Activated T-helper 1 cell treated with anti-CD3 and anti-CD28 coated beads, Interleukin-12 subunit alpha, Interleukin-12 subunit beta, Interleukin-2, Interleukin-4 antibody, amounts not matched to agents 30 ng/mL and 10 ng/mL and 1 ng/mL, durations not matched to agents 14 hours and 24 hours and 36 hours (primary cell): ENCODE measurements around the gene TECPR1. TPM values are rescaled to one million over a fixed set of nuclear protein-coding genes. Genes with fewer than 3 reads are reported as not detected.

Source experiments
- DNase-seq: peaks from one replicate; pipeline ENCODE4 v3.0.0; 2021; ENCODE audit warnings: low spot score
- H3K27ac Mint-ChIP-seq: one replicate; pipeline ENCODE4 v1.8.0; 2021; ENCODE audit warnings: mild to moderate bottlenecking, mixed read lengths
- H3K27me3 Mint-ChIP-seq: one replicate; pipeline ENCODE4 v1.8.0; 2022; ENCODE audit warnings: mild to moderate bottlenecking, moderate library complexity, mixed read lengths; ENCODE audit not compliant: insufficient read depth
- H3K36me3 Mint-ChIP-seq: one replicate; pipeline ENCODE4 v1.8.0; 2021; ENCODE audit warnings: low read depth, mixed read lengths
- H3K4me1 Mint-ChIP-seq: one replicate; pipeline ENCODE4 v1.8.0; 2021; ENCODE audit warnings: low read depth, mixed read lengths
- H3K4me3 Mint-ChIP-seq: one replicate; pipeline ENCODE4 v1.8.0; 2021; ENCODE audit warnings: mild to moderate bottlenecking, moderate library complexity, mixed read lengths
- H3K9me3 Mint-ChIP-seq: one replicate; pipeline ENCODE4 v1.8.0; 2021; ENCODE audit warnings: mixed read lengths
- intact Hi-C: fragments of 100-400 bp; cut with micrococcal nuclease; formaldehyde crosslinking; loops from one replicate; pipeline ENCODE4 v1.15.1; 2024
- total RNA-seq: library from RNA; stranded (reverse); gene quantifications from 2 replicates; pipeline ENCODE4 v1.2.3, GENCODE V29; 2022

The TECPR1 gene
- total RNA-seq, 1 donor from 2014 or later = 49.1 TPM

DNA sequence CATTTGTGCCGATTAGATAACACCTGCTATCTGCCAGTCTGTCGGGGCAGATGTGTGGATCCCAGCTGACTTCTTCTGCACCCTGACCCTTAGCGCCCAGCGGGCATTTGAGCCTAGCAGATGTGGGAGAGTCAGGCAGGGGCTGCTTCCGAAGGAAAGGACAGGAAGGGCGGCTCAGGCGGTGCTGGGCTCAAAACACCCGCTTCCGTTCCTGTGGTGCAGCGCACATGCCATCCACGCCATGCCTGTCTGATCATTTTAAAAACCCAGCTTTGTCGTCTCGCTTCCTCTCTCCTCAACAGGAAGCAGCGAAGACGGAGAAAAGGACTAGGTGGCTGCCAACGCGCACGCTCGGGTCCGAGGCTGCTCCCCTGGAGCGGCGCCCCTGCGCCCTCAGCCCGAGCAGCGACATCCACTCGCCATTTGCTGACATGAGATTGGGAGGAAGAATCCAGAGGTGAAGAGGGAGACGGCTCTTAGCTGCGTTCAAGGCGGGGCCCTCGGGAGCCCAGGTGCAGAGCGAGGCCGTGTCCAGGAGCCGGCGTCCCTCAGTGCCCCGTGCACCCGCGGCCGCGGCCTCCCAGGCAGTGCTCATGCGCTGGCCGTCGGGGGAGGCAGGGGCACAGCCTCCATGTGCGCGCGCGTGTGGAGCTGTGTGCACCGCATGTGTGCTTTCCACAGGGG lies 46.7 kb downstream of the TECPR1 start:
- Mint-ChIP-seq H3K4me1 (peaks cover 34% of the 10 kb centered on the region), H3K4me3 (no peak overlapping the region), H3K36me3 (peaks cover 23% of the 10 kb centered on the region), H3K27ac (no peak overlapping the region), H3K27me3 (no peaks in the 10 kb centered on the region), H3K9me3 (no peaks in the 10 kb centered on the region)
- intact Hi-C loops = no loop called here
- DNase-seq = no peak

DNA sequence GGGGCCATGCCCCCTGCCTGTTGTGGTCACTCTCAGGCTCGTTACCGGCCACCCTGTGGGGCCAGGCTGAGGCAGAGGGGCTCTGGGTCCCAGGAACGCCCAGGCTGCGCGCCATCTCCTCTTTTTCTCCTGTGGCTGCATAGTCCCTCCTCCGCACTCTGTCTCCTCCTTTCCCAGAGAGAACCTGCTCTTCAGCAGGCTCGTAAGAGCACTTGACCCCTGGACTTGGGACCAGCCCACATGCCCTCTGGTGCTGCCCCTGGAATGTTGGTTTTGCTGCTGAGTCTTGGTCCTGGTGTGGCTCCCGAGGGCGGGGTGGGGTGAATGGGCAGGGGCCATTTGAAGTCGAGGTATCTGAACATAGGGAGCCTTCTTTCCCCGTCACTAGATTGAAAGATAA lies 47.4 kb downstream of the TECPR1 start:
- H3K4me3 Mint-ChIP-seq = no peak overlapping the region
- no peak overlapping the region for H3K27ac Mint-ChIP-seq
- DNase-seq = no peak
- H3K4me1 Mint-ChIP-seq = peaks cover 38% of the 10 kb centered on the region
- H3K27me3 Mint-ChIP-seq = no peaks in the 10 kb centered on the region
- intact Hi-C loops = loop anchor here (5.0 kb wide), 1 partner anchor 232 kb away; no protein-coding TSS in a partner anchor
- no peaks in the 10 kb centered on the region for H3K9me3 Mint-ChIP-seq
- peaks cover 27% of the 10 kb centered on the region for H3K36me3 Mint-ChIP-seq

DNA sequence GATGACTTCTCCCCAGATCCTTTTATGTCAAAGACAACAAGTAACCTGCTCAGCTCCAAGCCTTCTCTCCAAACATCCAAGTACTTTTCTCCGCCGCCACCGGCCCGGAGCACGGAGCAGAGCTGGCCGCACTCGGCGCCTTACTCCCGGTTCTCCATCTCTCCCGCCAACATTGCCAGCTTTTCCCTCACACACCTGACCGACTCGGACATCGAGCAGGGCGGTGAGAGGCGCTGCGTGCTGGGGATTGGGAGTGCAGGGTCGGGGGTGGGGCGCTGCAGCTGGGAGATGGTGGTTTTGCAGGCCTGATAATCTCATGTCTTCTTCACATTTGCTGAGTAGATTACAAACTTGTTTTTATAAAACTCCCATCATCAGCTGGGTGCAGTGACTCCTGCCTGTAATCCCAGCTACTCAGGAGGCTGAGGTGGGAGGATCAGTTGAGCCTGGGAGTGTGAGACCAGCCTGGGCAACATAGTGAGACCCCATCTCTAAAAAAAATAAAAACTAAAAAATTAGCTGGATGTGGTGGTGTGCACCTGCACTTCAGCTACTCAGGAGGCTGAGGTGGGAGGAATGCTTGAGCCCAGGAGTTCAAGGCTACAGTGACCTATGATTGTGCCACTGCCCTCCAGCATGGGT lies 47.9 kb downstream of the TECPR1 start:
- Mint-ChIP-seq H3K9me3 (peaks cover 3% of the 10 kb centered on the region), H3K36me3 (peaks cover 27% of the 10 kb centered on the region), H3K27me3 (no peaks in the 10 kb centered on the region), H3K4me1 (peaks cover 38% of the 10 kb centered on the region), H3K27ac (no peak overlapping the region), H3K4me3 (no peak overlapping the region)
- DNase-seq = no peak
- intact Hi-C loops = loop anchor here (2.0 to 5.0 kb wide), 3 partner anchors 71 to 232 kb away; partner anchors contain the start of gene BRI3

- Mint-ChIP-seq H3K4me1 (peaks cover 38% of the 10 kb centered on the region), H3K27ac (no peak overlapping the region), H3K9me3 (peaks cover 4% of the 10 kb centered on the region), H3K4me3 (no peak overlapping the region), H3K36me3 (peaks cover 27% of the 10 kb centered on the region), H3K27me3 (no peaks in the 10 kb centered on the region)
- intact Hi-C loops = loop anchor here (2.0 to 5.0 kb wide), 3 partner anchors 71 to 231 kb away; partner anchors contain the start of gene BRI3
- no peak for DNase-seq
These were observed 48.6 kb downstream of the TECPR1 start for GRCh38 chr7:98203261-98203963.

DNA sequence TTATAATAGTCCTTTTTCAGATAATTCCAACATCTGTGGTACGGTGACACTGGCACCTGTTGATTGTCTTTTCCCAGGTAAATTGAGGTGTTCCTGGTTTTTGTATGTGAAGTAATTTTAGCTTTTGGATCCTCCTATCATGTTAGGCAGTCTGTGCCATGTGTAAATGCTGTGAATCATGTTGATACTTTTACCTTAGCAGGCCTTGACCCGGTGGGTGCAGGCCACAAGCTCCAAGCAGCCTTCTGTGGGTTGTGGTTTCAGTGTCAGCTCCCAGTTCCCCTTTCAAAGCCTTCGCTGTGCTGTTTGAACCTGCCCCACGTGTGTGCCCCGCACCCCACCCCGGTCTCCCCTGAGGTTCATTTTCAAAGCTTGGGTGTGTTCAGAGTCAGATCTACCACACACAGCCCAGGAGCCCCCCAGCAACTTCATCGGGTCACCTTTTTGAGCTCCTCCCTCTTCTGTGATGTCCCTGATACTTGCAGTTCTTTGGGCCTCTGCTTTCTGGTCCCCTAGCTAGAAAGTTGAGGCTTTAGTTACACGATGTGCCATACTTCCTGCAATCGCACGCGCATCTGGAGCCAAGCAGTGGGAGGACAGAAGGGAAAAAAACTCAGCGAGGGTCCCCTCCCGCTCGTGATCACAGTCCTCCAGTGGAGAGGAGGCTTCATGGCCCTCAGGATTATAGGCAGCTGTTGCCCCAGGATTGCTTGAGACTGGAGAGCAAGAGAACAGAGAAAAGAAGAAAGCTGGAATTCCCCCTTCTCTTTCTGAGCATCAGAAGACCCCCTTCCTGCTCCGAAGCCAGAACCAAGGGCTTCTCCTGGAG lies 49.5 kb downstream of the TECPR1 start:
- H3K27ac Mint-ChIP-seq = peak overlapping the region; percentile 32
- H3K4me1 Mint-ChIP-seq = peaks cover 38% of the 10 kb centered on the region
- H3K4me3 Mint-ChIP-seq = peak overlapping the region; percentile 56
- DNase-seq = peak; percentile 61
- intact Hi-C loops = loop anchor here (1.0 to 5.0 kb wide), 4 partner anchors 49 to 230 kb away; partner anchors contain the start of gene BRI3
- H3K36me3 Mint-ChIP-seq = peaks cover 27% of the 10 kb centered on the region
- no peaks in the 10 kb centered on the region for H3K27me3 Mint-ChIP-seq
- peaks cover 4% of the 10 kb centered on the region for H3K9me3 Mint-ChIP-seq

DNA sequence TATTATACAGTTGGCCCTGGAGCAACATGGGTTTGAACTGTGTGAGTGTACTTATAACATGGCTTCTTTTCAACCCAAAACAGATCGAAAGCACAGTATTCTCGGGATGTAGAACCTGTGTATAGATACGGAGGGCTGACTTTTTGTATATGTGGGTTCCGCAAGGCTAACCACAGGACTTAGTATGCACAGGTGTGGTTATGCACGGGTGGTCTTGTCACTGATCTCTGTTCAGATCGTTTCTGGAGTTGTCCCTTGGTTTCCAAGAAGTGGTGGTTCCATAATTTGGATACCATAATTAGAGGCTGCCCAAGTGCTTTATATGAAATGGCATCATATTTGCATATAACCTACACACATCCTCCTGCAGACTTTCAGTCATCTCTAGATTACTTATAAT lies 51.7 kb downstream of the TECPR1 start:
- Mint-ChIP-seq H3K36me3 (peaks cover 19% of the 10 kb centered on the region), H3K27me3 (no peaks in the 10 kb centered on the region), H3K4me3 (no peak overlapping the region), H3K27ac (peak overlapping the region; percentile 2), H3K9me3 (peaks cover 4% of the 10 kb centered on the region), H3K4me1 (peaks cover 38% of the 10 kb centered on the region)
- intact Hi-C loops = loop anchor here (5.0 kb wide), 1 partner anchor 228 kb away; no protein-coding TSS in a partner anchor
- no peak for DNase-seq

GRCh38 chr7:98199131-98199530 lies 52.9 kb downstream of the TECPR1 start:
- Mint-ChIP-seq H3K4me1 (peaks cover 38% of the 10 kb centered on the region), H3K4me3 (no peak overlapping the region), H3K27ac (no peak overlapping the region), H3K36me3 (peaks cover 13% of the 10 kb centered on the region), H3K9me3 (peaks cover 4% of the 10 kb centered on the region), H3K27me3 (no peaks in the 10 kb centered on the region)
- DNase-seq = no peak
- intact Hi-C loops = no loop called here

GRCh38 chr7:98196706-98197605 lies 55.1 kb downstream of the TECPR1 start:
- peaks cover 21% of the 10 kb centered on the region for H3K4me1 Mint-ChIP-seq
- DNase-seq = no peak
- H3K36me3 Mint-ChIP-seq = peaks cover 5% of the 10 kb centered on the region
- H3K27ac Mint-ChIP-seq = no peak overlapping the region
- H3K9me3 Mint-ChIP-seq = peaks cover 4% of the 10 kb centered on the region
- H3K27me3 Mint-ChIP-seq = no peaks in the 10 kb centered on the region
- intact Hi-C loops = no loop called here
- no peak overlapping the region for H3K4me3 Mint-ChIP-seq

- Mint-ChIP-seq H3K4me1 (peaks cover under 1% of the 10 kb centered on the region), H3K27me3 (no peaks in the 10 kb centered on the region), H3K4me3 (no peak overlapping the region), H3K9me3 (peaks cover 4% of the 10 kb centered on the region), H3K36me3 (peaks cover 2% of the 10 kb centered on the region), H3K27ac (no peak overlapping the region)
- intact Hi-C loops = no loop called here
- no peak for DNase-seq
These were observed 57.2 kb downstream of the TECPR1 start for GRCh38 chr7:98194672-98195457.

DNA sequence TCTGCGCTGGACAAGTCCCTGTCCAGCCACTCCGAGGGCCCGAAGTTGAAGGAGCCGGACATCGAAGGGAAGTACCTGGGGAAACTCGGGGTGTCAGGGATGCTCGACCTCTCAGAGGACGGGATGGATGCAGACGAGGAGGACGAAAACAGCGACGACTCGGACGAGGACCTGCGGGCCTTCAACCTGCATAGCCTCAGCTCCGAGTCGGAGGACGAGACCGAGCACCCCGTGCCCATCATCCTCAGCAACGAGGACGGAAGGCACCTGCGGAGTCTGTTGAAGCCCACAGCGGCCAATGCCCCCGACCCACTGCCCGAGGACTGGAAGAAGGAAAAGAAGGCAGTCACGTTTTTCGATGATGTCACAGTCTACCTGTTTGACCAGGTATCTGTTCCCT lies 57.8 kb downstream of the TECPR1 start:
- H3K27ac Mint-ChIP-seq = no peak overlapping the region
- H3K9me3 Mint-ChIP-seq = peaks cover 2% of the 10 kb centered on the region
- no peak for DNase-seq
- H3K4me3 Mint-ChIP-seq = no peak overlapping the region
- intact Hi-C loops = no loop called here
- H3K27me3 Mint-ChIP-seq = no peaks in the 10 kb centered on the region
- no peaks in the 10 kb centered on the region for H3K4me1 Mint-ChIP-seq
- peaks cover 5% of the 10 kb centered on the region for H3K36me3 Mint-ChIP-seq

DNA sequence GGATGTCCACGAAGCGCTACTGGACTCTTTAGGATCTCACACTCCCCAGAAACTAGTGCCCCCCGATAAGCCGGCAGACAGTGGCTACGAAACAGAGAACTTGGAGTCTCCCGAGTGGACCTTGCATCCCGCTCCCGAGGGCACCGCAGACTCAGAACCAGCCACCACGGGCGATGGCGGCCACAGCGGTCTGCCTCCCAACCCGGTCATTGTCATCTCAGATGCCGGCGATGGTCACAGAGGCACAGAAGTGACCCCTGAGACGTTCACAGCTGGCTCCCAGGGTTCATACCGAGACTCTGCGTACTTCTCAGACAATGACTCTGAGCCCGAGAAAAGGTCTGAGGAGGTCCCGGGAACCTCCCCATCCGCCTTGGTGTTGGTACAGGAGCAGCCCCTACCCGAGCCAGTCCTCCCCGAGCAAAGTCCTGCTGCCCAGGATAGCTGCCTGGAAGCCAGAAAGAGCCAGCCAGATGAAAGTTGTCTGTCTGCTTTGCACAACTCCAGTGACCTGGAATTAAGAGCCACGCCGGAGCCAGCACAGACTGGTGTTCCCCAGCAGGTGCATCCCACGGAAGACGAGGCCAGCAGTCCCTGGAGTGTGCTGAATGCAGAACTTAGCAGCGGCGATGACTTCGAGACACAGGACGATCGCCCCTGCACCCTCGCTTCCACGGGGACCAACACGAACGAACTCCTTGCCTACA lies 58.4 kb downstream of the TECPR1 start:
- Mint-ChIP-seq H3K27ac (no peak overlapping the region), H3K36me3 (peaks cover 9% of the 10 kb centered on the region), H3K4me3 (no peak overlapping the region), H3K9me3 (no peaks in the 10 kb centered on the region), H3K4me1 (no peaks in the 10 kb centered on the region), H3K27me3 (no peaks in the 10 kb centered on the region)
- no peak for DNase-seq
- intact Hi-C loops = no loop called here
